Lower leg skin (tissue), 4 donors: ENCODE measurements around the gene KLHL2. TPM values are rescaled to one million over a fixed set of nuclear protein-coding genes. Genes with fewer than 3 reads are reported as not detected.
"Not testable (repeated sequence)": the region's sequence is repeated elsewhere in the genome, so short reads cannot be mapped to it uniquely, and the experiment has no call there.

Experiments
- DNase-seq, 2 donors: peaks; one replicate each; pipeline ENCODE4 v3.0.0-alpha.2; 2019; ENCODE audit warnings: low spot score in 2 of 2
- H3K4me3 ChIP-seq: fragments of 200-600 bp; sonication (generic); 2 replicates; pipeline ENCODE4 v1.5.1; 2017; ENCODE audit warnings: mild to moderate bottlenecking, low read depth; ENCODE audit not compliant: poor library complexity, severe bottlenecking
- POLR2A ChIP-seq, 2 donors: fragments of 450-650 bp; IDR thresholded peaks; one replicate each; pipeline ENCODE4 v1.6.1; 2016 to 2017; ENCODE audit warnings: antibody characterized with exemption in 2 of 2, mild to moderate bottlenecking in 1 of 2, moderate library complexity in 1 of 2
- WGBS, 2 donors: methylation state at CpG; one replicate each; pipeline ENCODE4 v1.1.5; 2018; 5-methylcytosine and 5-hydroxymethylcytosine counted together
- intact Hi-C: fragments of 100-400 bp; cut with DNase I; formaldehyde crosslinking; loops from one replicate; pipeline ENCODE4 v1.15.0; 2023; ENCODE audit warnings: low total_unique reads
- total RNA-seq, 4 donors: library from RNA; depleted of rRNA; stranded (reverse); fragments of >200 nt; gene quantifications; one replicate each; pipeline ENCODE4 v1.1.0, GENCODE V29; 2016
- TF ChIP-seq, protein P1 (sequence below), 3 donors: fragments of 450-650 bp; IDR thresholded peaks; one replicate each; pipeline ENCODE4 v1.5.1; 2016; ENCODE audit warnings: antibody characterized with exemption in 3 of 3, mild to moderate bottlenecking in 3 of 3, moderate library complexity in 2 of 3

The KLHL2 gene
- total RNA-seq, 4 donors from 2014 or later: 15.1 to 15.9 (median 15.7) TPM

- intact Hi-C loops: loop anchor here (10.0 kb wide), 1 partner anchor 118 kb away; the partner anchor contains the start of gene MSMO1
- DNase-seq: no peak
- 0% methylated on average over 14 of the region's 28 CpGs for WGBS, 2 donors
- H3K4me3 ChIP-seq: peak overlapping the region; percentile 91
- TF ChIP-seq, protein P1, sequence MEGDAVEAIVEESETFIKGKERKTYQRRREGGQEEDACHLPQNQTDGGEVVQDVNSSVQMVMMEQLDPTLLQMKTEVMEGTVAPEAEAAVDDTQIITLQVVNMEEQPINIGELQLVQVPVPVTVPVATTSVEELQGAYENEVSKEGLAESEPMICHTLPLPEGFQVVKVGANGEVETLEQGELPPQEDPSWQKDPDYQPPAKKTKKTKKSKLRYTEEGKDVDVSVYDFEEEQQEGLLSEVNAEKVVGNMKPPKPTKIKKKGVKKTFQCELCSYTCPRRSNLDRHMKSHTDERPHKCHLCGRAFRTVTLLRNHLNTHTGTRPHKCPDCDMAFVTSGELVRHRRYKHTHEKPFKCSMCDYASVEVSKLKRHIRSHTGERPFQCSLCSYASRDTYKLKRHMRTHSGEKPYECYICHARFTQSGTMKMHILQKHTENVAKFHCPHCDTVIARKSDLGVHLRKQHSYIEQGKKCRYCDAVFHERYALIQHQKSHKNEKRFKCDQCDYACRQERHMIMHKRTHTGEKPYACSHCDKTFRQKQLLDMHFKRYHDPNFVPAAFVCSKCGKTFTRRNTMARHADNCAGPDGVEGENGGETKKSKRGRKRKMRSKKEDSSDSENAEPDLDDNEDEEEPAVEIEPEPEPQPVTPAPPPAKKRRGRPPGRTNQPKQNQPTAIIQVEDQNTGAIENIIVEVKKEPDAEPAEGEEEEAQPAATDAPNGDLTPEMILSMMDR (IDR thresholded peaks at IDR 0.05): no peak
- no peak for TF ChIP-seq POLR2A (IDR thresholded peaks at IDR 0.05)
Measured at GRCh38 chr4:165207016-165207430, 338 bp upstream of the KLHL2 start.

- intact Hi-C loops: loop anchor here (10.0 kb wide), 1 partner anchor 117 kb away; the partner anchor contains the start of gene MSMO1
- no peak for DNase-seq
- WGBS, 2 donors: 7 to 11% methylated on average over 13 of the region's 13 CpGs
- TF ChIP-seq, protein P1 (IDR thresholded peaks at IDR 0.05): no peak
- TF ChIP-seq POLR2A (IDR thresholded peaks at IDR 0.05): no peak
- H3K4me3 ChIP-seq: peak overlapping the region; percentile 91
Measured at GRCh38 chr4:165208221-165208652, 876 bp downstream of the KLHL2 start.

- no peak overlapping the region for H3K4me3 ChIP-seq
- TF ChIP-seq, protein P1 (IDR thresholded peaks at IDR 0.05): no peak
- TF ChIP-seq POLR2A (IDR thresholded peaks at IDR 0.05): no peak
- intact Hi-C loops: loop anchor here (10.0 kb wide), 1 partner anchor 116 kb away; the partner anchor contains the start of gene MSMO1
- 58 to 62% methylated on average over 10 of the region's 10 CpGs for WGBS, 2 donors
- no peak for DNase-seq
Measured at GRCh38 chr4:165208741-165209388, 1.5 kb downstream of the KLHL2 start.

GRCh38 chr4:165209796-165210195 lies 2.4 kb downstream of the KLHL2 start:
- WGBS, 2 donors: 87% methylated on average over 5 of the region's 5 CpGs
- no peak for DNase-seq
- no peak overlapping the region for H3K4me3 ChIP-seq
- intact Hi-C loops: loop anchor here (10.0 kb wide), 1 partner anchor 115 kb away; the partner anchor contains the start of gene MSMO1
- TF ChIP-seq POLR2A (IDR thresholded peaks at IDR 0.05): no peak
- TF ChIP-seq, protein P1 (IDR thresholded peaks at IDR 0.05): no peak

GRCh38 chr4:165210566-165210965 lies 3.2 kb downstream of the KLHL2 start:
- no peak for TF ChIP-seq POLR2A (IDR thresholded peaks at IDR 0.05)
- TF ChIP-seq, protein P1 (IDR thresholded peaks at IDR 0.05): no peak
- 76 to 87% methylated on average over 1 of the region's 1 CpG for WGBS, 2 donors
- DNase-seq: no peak
- intact Hi-C loops: no loop called here
- no peak overlapping the region for H3K4me3 ChIP-seq

- WGBS, 2 donors: 91 to 92% methylated on average over 2 of the region's 2 CpGs
- intact Hi-C loops, DNase-seq, H3K4me3 ChIP-seq: not testable (repeated sequence)
Measured at GRCh38 chr4:165212647-165213046, 5.3 kb downstream of the KLHL2 start.

DNA sequence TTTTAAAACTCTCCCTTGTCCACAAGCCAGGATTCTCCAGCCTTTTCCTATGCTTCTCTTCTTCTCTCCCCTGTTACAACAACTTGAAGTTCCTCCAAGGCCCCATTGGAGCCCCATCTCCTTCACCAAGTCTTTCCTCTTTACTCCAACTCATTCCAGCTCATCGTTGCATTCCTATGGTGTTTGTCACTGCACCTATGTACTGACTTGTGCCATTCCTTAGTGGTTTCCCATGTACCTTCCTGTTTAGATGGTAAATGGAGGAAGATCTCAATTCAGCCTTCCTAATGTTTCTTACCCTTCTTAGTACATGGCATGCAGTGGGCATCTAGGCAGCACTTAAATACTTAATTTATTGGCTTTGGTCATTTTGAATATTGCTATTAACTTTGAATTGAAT lies 6.0 kb downstream of the KLHL2 start:
- intact Hi-C loops, H3K4me3 ChIP-seq, DNase-seq: not testable (repeated sequence)
- 79 to 85% methylated on average over 1 of the region's 1 CpG for whole genome bisulfite sequencing, 2 donors

DNA sequence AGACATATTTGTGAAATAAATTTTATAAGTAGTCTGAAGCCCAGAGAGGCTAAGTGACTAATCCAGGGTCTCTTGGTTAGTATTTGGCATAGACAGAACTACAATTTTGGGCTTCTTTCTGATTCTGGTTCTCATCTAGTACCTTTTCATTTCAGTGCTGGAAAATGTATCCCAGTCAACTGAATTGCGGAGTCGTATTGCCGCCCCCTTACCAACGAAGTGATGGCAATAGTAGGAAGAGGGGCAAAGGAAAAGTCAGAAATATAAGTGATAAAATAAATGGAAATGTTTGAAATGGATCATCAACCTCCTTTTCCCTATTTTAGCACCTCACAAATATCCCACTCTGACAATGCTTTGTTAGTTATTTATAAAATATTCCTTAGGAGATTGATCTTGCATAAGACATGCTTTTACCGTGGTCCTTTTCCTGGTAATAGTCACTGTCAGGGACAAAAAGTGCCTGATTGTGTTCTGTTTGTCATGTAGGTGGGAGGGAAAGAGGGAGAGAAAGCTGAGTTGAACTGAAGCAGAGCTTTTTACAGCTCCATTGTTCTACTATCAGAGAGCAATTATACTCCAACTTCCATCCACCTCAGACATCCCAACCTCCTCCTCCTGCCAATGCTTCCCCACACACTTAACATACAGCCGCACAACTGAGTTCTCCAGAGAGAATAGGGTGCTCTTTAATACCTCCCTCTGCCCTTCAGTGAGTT lies 6.8 kb downstream of the KLHL2 start:
- H3K4me3 ChIP-seq, DNase-seq, intact Hi-C loops: not testable (repeated sequence)
- 88 to 92% methylated on average over 6 of the region's 6 CpGs for whole genome bisulfite sequencing, 2 donors
